Epithelial cell of proximal tubule (primary cell): Measurements from ENCODE around the gene RBMS2. TPM values are rescaled to one million over a fixed set of nuclear protein-coding genes. Genes with fewer than 3 reads are reported as not detected.
A peak's percentile ranks its signal among the peaks of the same experiment; 100 is the strongest.

ENCODE experiments used
- DNase-seq: peaks from one replicate; pipeline ENCODE4 v3.0.0-alpha.2; 2011; ENCODE audit warnings: low read depth
- H3K4me3 ChIP-seq: 2 replicates; pipeline ENCODE4 v1.5.1; 2011; ENCODE audit warnings: low read depth, mild to moderate bottlenecking, low read length
- total RNA-seq: library from RNA; depleted of rRNA; stranded (reverse); fragments of >200 nt; gene quantifications from 2 replicates; pipeline ENCODE4 v1.2.3, GENCODE V29; 2015
- TF ChIP-seq, protein P1 (sequence below): conservative IDR thresholded peaks from 2 replicates; pipeline ENCODE4 v1.5.1; 2012; ENCODE audit warnings: low read depth, mild to moderate bottlenecking, low read length

RBMS2 gene
- total RNA-seq, 1 donor from 2014 or later = 23.9 TPM

DNA sequence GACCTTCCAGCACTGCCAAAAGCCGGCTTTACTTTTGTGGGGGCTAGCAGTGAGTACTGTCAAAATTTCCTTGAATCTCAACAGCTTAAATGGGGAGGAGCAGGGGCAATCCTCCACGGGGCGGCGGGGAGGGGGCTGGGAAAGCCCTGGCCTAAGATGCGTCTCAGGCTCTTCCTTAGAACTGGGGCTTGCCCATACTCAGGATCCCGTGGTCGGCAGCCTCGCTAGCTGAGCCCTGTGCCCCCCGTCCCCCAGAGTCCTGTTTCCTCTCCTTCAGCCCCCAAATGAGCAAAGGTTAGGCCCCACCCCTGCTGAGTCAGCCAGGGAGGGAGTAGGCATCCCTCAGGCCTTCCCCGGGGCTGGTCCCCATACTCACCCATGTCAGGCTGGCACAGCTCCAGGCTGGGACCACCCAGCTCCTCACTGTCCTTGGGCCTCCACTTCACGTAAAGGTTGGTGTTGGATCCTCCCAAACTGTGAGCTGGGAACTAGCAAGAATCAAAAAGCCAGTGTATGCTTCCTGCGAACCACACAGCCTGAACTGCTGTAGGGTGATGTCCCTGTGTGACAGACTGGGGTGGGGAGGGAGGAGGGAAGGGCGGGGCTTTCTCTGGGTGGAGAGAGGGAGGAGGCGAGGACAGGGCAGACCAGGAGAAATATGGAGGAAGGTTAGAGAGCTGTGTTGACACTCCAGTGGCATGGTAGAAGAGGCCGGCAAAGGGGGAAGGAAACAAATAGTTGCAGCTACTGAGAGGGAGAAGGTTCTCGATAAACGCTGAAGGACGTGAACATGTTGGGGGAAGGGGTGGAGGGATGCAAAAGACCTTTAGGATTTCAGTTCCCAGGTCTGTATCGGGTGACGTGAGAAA lies 114.4 kb downstream of the RBMS2 start:
- peak overlapping the region; percentile 97 for H3K4me3 ChIP-seq
- peak; percentile 51 for DNase-seq
- TF ChIP-seq, protein P1, sequence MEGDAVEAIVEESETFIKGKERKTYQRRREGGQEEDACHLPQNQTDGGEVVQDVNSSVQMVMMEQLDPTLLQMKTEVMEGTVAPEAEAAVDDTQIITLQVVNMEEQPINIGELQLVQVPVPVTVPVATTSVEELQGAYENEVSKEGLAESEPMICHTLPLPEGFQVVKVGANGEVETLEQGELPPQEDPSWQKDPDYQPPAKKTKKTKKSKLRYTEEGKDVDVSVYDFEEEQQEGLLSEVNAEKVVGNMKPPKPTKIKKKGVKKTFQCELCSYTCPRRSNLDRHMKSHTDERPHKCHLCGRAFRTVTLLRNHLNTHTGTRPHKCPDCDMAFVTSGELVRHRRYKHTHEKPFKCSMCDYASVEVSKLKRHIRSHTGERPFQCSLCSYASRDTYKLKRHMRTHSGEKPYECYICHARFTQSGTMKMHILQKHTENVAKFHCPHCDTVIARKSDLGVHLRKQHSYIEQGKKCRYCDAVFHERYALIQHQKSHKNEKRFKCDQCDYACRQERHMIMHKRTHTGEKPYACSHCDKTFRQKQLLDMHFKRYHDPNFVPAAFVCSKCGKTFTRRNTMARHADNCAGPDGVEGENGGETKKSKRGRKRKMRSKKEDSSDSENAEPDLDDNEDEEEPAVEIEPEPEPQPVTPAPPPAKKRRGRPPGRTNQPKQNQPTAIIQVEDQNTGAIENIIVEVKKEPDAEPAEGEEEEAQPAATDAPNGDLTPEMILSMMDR = no peak

DNA sequence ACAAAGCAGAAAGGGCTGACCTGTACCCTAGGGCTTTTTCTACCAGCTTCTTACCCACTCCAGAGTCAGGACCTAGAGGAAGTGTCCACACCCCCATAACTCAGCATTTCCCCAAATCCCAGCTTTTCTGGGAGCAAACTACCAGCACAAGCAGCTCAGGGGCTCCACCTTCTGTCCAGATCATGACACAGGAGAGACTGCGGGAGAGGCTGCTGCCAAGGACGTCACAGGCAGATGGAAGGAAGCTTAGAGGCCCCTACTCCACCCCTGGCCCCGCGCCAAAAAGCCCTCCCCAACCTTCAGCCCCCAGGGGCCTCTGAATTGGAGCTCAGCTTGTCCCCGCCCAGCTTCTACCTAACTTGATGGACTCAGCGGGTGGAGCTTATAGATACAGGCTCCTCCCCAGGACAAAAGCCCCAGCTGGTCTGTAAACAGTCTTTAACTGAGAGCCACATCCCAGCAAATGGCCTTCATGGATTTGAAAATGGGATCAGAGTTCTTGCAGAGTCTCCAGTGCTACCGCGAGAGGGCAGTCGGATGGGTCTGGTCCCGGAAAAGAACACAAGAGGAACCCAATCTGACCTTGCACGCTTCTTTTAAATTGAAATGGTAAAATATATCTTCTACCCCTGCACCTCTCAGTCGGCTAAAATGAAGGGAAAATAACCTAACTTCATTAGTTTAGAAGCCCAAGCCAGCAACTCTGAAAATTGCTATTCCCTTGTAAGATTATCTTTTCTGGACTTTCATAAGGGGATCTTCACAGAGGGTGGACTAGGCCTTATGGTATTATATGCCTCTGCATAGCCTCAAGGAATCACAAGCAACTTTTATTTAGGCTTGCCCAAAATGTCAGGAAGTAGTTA lies 115.3 kb downstream of the RBMS2 start:
- TF ChIP-seq, protein P1 = peak; percentile 70
- peak; percentile 96 for DNase-seq
- peak overlapping the region; percentile 97 for H3K4me3 ChIP-seq

DNA sequence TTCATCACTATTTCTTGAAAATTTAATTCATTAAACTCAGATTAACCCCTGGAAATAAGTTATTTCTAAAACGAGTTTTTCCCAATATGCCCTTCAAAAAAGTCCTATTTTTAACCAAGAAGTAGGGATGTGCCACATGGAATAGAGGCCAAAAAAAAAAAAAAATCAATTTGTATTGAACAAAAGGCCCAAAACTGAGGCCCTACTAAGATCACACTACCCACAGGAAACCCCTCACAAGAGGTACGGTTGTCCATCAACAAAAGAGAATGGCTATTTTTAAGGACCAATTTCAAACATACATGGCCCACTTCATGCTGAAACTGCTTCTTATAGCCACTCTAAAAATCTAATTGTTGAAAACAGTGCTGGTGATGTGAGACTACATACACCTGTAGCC lies 116.0 kb downstream of the RBMS2 start:
- TF ChIP-seq, protein P1 = no peak
- DNase-seq = no peak
- no peak overlapping the region for H3K4me3 ChIP-seq

DNA sequence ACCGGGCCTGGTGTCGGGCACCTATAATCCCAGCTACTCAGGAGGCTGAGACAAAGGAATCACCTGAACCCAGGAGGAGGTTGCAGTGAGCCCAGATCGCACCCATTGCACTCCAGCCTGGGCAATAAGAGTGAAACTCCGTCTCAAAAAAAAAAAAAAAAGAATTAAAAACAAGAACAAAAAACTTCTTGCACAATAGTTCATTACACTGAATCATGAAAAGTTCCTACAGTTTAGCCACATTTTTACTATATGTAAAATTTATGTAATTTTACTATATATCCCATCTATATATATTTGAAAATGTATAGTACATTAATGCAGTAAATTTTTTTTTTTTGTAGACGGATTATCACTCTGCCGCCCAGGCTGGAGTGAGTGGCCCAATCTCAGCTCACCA lies 119.6 kb downstream of the RBMS2 start:
- TF ChIP-seq, protein P1 = no peak
- no peak overlapping the region for H3K4me3 ChIP-seq
- no peak for DNase-seq

DNA sequence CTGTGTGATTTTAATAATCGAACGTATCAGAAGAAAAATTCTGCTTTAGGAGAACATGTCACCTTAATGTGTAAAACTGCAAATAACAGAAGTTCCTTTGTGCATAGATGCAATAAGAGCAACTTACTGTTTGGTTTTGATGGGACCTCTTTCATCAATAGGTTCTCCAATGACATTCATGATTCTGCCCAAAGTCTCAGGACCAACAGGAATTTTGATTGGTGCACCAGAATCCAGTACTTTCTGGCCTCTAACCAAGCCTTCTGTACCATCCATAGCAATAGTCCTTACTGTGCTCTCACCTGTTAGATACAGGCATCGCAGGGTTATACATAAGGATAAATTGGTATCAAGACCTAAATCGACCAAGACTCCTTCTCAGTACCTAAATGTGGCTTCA lies 123.0 kb downstream of the RBMS2 start:
- peak overlapping the region; percentile 86 for H3K4me3 ChIP-seq
- DNase-seq = no peak
- TF ChIP-seq, protein P1 = no peak

DNA sequence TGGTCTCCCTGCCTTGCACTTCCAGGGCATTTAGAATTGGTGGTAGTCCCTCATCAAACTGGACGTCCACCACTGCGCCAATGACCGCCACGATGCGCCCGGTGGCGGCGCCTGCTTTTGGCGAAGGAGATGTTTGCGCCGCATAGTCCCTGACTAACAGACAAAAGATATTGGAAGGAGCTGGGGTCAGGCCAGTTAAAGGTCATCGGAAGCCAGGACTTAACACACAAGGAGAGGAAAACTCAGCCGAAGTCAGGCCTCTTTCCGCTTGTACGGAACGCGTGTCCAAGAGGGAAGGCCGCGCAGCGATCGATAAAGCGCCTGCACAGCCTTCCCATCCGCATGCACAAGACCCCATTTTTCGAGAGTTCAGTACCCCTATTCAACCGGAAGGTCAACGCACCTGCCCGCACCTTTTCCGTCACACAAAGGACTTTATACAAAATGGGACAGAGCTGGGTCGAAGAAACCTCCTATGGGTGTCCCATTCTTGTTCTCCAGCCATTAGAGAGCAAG lies 123.6 kb downstream of the RBMS2 start:
- DNase-seq = no peak
- TF ChIP-seq, protein P1 = no peak
- peak overlapping the region; percentile 86 for H3K4me3 ChIP-seq

Other genes starting within 250 kb of the RBMS2 start
- 133 and 174 TPM in 2 replicates for gene CS, start 221.5 kb upstream of the RBMS2 start, total RNA-seq
- 141 and 155 TPM in 2 replicates for gene CNPY2, start 205.8 kb upstream of the RBMS2 start, total RNA-seq
- gene PAN2, start 187.8 kb upstream of the RBMS2 start, total RNA-seq = 12.1 and 15.0 TPM in 2 replicates
- 13.4 and 26.1 TPM in 2 replicates for gene IL23A, start 182.9 kb upstream of the RBMS2 start, total RNA-seq
- 39.2 and 48.2 TPM in 2 replicates for gene STAT2, start 161.7 kb upstream of the RBMS2 start, total RNA-seq
- not detected in 2 replicates for gene APOF, start 159.0 kb upstream of the RBMS2 start, total RNA-seq
- gene TIMELESS, start 72.4 kb upstream of the RBMS2 start, total RNA-seq = 30.2 and 35.0 TPM in 2 replicates
- not detected in 2 replicates for gene MIP, start 67.2 kb upstream of the RBMS2 start, total RNA-seq
- gene SPRYD4, start 53.2 kb upstream of the RBMS2 start, total RNA-seq = 1.6 and 2.1 TPM in 2 replicates
- gene GLS2, start 33.7 kb upstream of the RBMS2 start, total RNA-seq = 0.29 and 2.9 TPM in 2 replicates
- gene BAZ2A, start 108.5 kb downstream of the RBMS2 start, total RNA-seq = 41.5 and 43.1 TPM in 2 replicates
- gene ATP5F1B, start 124.2 kb downstream of the RBMS2 start, total RNA-seq = 569 and 705 TPM in 2 replicates
- 110 and 203 TPM in 2 replicates for gene PTGES3, start 166.5 kb downstream of the RBMS2 start, total RNA-seq
- 1,115 and 1,158 TPM in 2 replicates for gene NACA, start 203.5 kb downstream of the RBMS2 start, total RNA-seq
- 19.1 and 32.2 TPM in 2 replicates for gene PRIM1, start 230.5 kb downstream of the RBMS2 start, total RNA-seq
- 0.36 and 0.81 TPM in 2 replicates for gene HSD17B6, start 241.5 kb downstream of the RBMS2 start, total RNA-seq